ENCODE results near the gene NUDT5. TPM values are rescaled to one million over a fixed set of nuclear protein-coding genes. Genes with fewer than 3 reads are reported as not detected.

The NUDT5 gene
- total RNA-seq, 1 donor from 2014 or later, result 121 TPM

- Mint-ChIP-seq H3K4me1 (ENCODE audit: low read depth) (peaks cover 15% of the 10 kb centered on the region), H3K27me3 (ENCODE audit: insufficient read depth) (no peaks in the 10 kb centered on the region), H3K4me3 (no peak overlapping the region), H3K9me3 (no peaks in the 10 kb centered on the region), H3K36me3 (ENCODE audit: low read depth) (peaks cover 51% of the 10 kb centered on the region), H3K27ac (no peak overlapping the region)
- intact Hi-C loops (cut with micrococcal nuclease), result no loop called here
- DNase-seq (ENCODE audit: low spot score), result no peak
Measured at GRCh38 chr10:12221323-12222298, 25.9 kb upstream of the NUDT5 start.

DNA sequence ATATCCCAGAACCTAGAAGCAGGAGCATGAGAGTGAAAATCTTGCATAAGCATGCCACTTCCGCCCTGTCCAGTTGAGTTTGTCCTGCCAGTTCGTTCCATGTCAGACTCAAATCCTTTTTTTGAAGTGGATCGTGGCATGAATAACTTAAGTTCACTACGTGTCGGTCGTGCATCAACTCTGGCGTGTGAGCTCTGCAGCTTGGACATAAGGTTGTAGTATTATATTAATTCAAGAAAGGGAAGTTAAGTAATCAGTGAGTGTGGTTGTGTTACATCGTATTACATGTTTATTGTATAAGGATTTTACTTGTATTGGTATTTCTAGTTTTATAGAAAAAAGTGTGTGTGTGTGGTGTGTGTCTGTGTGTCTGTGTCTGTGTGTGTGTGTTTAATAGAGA is 23.3 kb upstream of the NUDT5 start:
- Mint-ChIP-seq H3K4me3 (no peak overlapping the region), H3K27ac (no peak overlapping the region), H3K4me1 (ENCODE audit: low read depth) (peaks cover 35% of the 10 kb centered on the region), H3K36me3 (ENCODE audit: low read depth) (peaks cover 51% of the 10 kb centered on the region), H3K27me3 (ENCODE audit: insufficient read depth) (no peaks in the 10 kb centered on the region), H3K9me3 (no peaks in the 10 kb centered on the region)
- DNase-seq (ENCODE audit: low spot score), result no peak
- intact Hi-C loops (cut with micrococcal nuclease), result no loop called here

GRCh38 chr10:12214763-12215218 is 19.1 kb upstream of the NUDT5 start:
- DNase-seq (ENCODE audit: low spot score), result peak; percentile 15
- Mint-ChIP-seq H3K27me3 (ENCODE audit: insufficient read depth) (no peaks in the 10 kb centered on the region), H3K36me3 (ENCODE audit: low read depth) (peaks cover 43% of the 10 kb centered on the region), H3K27ac (peak overlapping the region; percentile 59), H3K9me3 (no peaks in the 10 kb centered on the region), H3K4me3 (peak overlapping the region; percentile 43), H3K4me1 (ENCODE audit: low read depth) (peaks cover 37% of the 10 kb centered on the region)
- intact Hi-C loops (cut with micrococcal nuclease), result loop anchor here (1.0 to 2.0 kb wide), 4 partner anchors 18 to 688 kb away; partner anchors contain the start of gene CDC123

- H3K36me3 Mint-ChIP-seq (ENCODE audit: low read depth), result peaks cover 44% of the 10 kb centered on the region
- DNase-seq (ENCODE audit: low spot score), result no peak
- H3K27ac Mint-ChIP-seq, result peak overlapping the region; percentile 56
- H3K9me3 Mint-ChIP-seq, result no peaks in the 10 kb centered on the region
- intact Hi-C loops (cut with micrococcal nuclease), result loop anchor here (1.0 to 2.0 kb wide), 4 partner anchors 18 to 689 kb away; partner anchors contain the start of gene CDC123
- peaks cover 37% of the 10 kb centered on the region for H3K4me1 Mint-ChIP-seq (ENCODE audit: low read depth)
- no peaks in the 10 kb centered on the region for H3K27me3 Mint-ChIP-seq (ENCODE audit: insufficient read depth)
- no peak overlapping the region for H3K4me3 Mint-ChIP-seq
Measured at GRCh38 chr10:12214093-12214492, 18.4 kb upstream of the NUDT5 start.

DNA sequence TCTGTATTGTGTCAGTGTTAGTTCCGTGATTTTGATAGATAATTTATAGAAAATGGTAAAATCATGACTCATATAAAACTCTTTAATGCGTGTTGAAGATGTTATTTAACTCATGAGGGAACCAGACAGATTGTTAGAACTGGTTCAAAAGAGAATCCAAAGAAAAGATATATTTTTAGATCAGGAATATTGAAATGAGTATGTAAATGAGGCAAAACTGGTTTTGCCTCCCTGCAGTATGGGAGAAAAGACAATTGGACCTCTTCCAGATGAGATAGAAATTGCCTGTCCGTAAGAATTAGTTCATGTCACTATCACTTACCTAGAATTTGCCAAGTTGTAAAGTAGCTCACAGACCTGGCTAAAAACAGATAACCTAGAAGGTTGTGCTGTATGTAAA is 17.9 kb upstream of the NUDT5 start:
- peak overlapping the region; percentile 56 for H3K27ac Mint-ChIP-seq
- peaks cover 42% of the 10 kb centered on the region for H3K36me3 Mint-ChIP-seq (ENCODE audit: low read depth)
- intact Hi-C loops (cut with micrococcal nuclease), result loop anchor here (1.0 to 2.0 kb wide), 4 partner anchors 17 to 689 kb away; partner anchors contain the start of gene CDC123
- H3K9me3 Mint-ChIP-seq, result no peaks in the 10 kb centered on the region
- no peak overlapping the region for H3K4me3 Mint-ChIP-seq
- peaks cover 37% of the 10 kb centered on the region for H3K4me1 Mint-ChIP-seq (ENCODE audit: low read depth)
- no peak for DNase-seq (ENCODE audit: low spot score)
- H3K27me3 Mint-ChIP-seq (ENCODE audit: insufficient read depth), result no peaks in the 10 kb centered on the region

GRCh38 chr10:12212454-12212853 is 16.8 kb upstream of the NUDT5 start:
- intact Hi-C loops (cut with micrococcal nuclease), result no loop called here
- DNase-seq (ENCODE audit: low spot score), result no peak
- no peaks in the 10 kb centered on the region for H3K27me3 Mint-ChIP-seq (ENCODE audit: insufficient read depth)
- H3K4me1 Mint-ChIP-seq (ENCODE audit: low read depth), result peaks cover 37% of the 10 kb centered on the region
- no peaks in the 10 kb centered on the region for H3K9me3 Mint-ChIP-seq
- no peak overlapping the region for H3K27ac Mint-ChIP-seq
- no peak overlapping the region for H3K4me3 Mint-ChIP-seq
- peaks cover 44% of the 10 kb centered on the region for H3K36me3 Mint-ChIP-seq (ENCODE audit: low read depth)

DNA sequence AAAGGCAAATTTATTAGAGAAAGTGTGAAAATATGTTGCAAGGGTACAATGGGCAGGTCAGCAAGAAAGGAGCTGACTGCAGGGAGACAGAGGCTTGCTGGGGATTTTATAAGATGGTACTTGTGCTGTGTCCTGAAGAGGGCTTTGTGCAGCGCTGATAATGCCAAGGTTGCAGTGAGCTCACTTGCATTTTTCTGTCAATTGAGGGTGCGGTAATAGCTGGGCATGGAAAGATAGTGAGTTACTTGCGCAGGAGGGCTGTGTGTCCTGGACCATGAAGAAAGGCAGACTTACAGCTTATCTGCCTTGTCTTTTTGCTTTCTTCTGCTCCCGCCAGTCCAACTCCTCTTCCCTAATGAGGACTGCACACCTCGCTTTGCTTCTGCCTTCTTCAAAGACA is 12.8 kb upstream of the NUDT5 start:
- Mint-ChIP-seq H3K27ac (no peak overlapping the region), H3K9me3 (no peaks in the 10 kb centered on the region), H3K36me3 (ENCODE audit: low read depth) (peaks cover 35% of the 10 kb centered on the region), H3K27me3 (ENCODE audit: insufficient read depth) (no peaks in the 10 kb centered on the region), H3K4me1 (ENCODE audit: low read depth) (peaks cover 10% of the 10 kb centered on the region), H3K4me3 (no peak overlapping the region)
- intact Hi-C loops (cut with micrococcal nuclease), result no loop called here
- DNase-seq (ENCODE audit: low spot score), result no peak

GRCh38 chr10:12207114-12207513 is 11.4 kb upstream of the NUDT5 start:
- Mint-ChIP-seq H3K27ac (no peak overlapping the region), H3K4me1 (ENCODE audit: low read depth) (peaks cover 5% of the 10 kb centered on the region), H3K4me3 (no peak overlapping the region), H3K36me3 (ENCODE audit: low read depth) (peaks cover 34% of the 10 kb centered on the region), H3K27me3 (ENCODE audit: insufficient read depth) (no peaks in the 10 kb centered on the region), H3K9me3 (no peaks in the 10 kb centered on the region)
- intact Hi-C loops (cut with micrococcal nuclease), result no loop called here
- DNase-seq (ENCODE audit: low spot score), result no peak

DNA sequence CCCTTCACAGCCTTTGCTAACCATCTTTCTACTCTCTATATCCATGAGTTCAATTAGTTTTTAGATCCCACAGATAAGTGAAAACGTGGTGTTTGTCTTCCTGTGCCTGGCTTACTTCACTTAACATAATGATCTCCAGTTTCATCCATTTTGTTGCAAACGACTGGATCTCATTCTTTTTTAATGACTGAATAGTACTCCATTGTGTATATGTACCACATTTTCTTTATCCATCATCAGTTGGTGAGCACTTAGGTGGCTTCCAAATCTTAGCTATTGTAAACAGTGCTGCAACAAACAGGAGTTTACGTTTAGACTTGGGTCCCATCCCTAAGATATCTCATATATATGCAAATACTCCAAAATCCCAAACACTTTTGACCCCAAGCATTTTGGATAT is 9.4 kb upstream of the NUDT5 start:
- no peak for DNase-seq (ENCODE audit: low spot score)
- Mint-ChIP-seq H3K36me3 (ENCODE audit: low read depth) (peaks cover 38% of the 10 kb centered on the region), H3K4me1 (ENCODE audit: low read depth) (peaks cover 19% of the 10 kb centered on the region), H3K27me3 (ENCODE audit: insufficient read depth) (no peaks in the 10 kb centered on the region), H3K4me3 (no peak overlapping the region), H3K27ac (peak overlapping the region; percentile 46), H3K9me3 (no peaks in the 10 kb centered on the region)
- intact Hi-C loops (cut with micrococcal nuclease), result no loop called here

DNA sequence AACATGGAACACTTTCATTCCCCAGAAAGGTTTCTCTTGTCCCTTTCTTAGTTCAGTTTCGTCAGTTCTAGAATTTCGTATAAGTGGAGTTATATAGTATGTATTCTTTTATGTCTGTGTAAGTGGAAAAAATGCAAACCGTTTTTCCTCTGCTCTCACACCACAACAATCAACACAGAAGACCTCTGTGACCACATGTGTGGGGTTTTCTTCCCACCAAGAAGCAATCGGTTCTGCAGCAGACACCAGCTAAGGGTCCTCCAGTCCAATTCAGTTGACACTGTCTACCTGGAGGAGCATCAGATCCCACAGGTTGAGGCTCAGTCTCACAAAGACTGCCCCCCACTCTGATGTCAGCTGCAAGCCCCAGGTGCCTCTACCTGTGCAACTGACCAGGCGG is 6.5 kb upstream of the NUDT5 start:
- H3K9me3 Mint-ChIP-seq, result no peaks in the 10 kb centered on the region
- H3K27ac Mint-ChIP-seq, result no peak overlapping the region
- H3K4me1 Mint-ChIP-seq (ENCODE audit: low read depth), result peaks cover 37% of the 10 kb centered on the region
- no peaks in the 10 kb centered on the region for H3K27me3 Mint-ChIP-seq (ENCODE audit: insufficient read depth)
- H3K36me3 Mint-ChIP-seq (ENCODE audit: low read depth), result peaks cover 41% of the 10 kb centered on the region
- DNase-seq (ENCODE audit: low spot score), result no peak
- intact Hi-C loops (cut with micrococcal nuclease), result no loop called here
- no peak overlapping the region for H3K4me3 Mint-ChIP-seq

DNA sequence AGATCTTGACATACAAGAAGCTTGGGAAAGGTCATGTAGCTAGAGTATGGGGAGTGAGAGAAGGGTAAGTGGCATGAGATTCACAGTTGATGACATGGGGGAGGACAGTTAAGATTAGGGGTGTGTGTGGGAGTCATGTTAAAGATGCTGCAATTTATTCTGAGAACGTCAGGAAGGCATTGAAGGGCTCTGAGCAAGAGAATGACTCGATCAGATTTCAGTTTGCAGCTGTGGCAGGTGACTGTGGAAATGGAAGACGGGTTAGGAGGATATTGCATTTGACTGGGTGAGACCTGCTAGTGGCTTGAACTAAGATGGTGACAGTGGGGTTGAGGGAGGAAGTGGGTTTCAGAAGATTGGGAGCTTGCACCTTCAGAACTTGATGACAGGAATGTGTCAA is 5.9 kb upstream of the NUDT5 start:
- no peaks in the 10 kb centered on the region for H3K9me3 Mint-ChIP-seq
- no peaks in the 10 kb centered on the region for H3K27me3 Mint-ChIP-seq (ENCODE audit: insufficient read depth)
- H3K36me3 Mint-ChIP-seq (ENCODE audit: low read depth), result peaks cover 41% of the 10 kb centered on the region
- intact Hi-C loops (cut with micrococcal nuclease), result no loop called here
- peaks cover 42% of the 10 kb centered on the region for H3K4me1 Mint-ChIP-seq (ENCODE audit: low read depth)
- H3K27ac Mint-ChIP-seq, result peak overlapping the region; percentile 81
- no peak for DNase-seq (ENCODE audit: low spot score)
- peak overlapping the region; percentile 51 for H3K4me3 Mint-ChIP-seq

DNA sequence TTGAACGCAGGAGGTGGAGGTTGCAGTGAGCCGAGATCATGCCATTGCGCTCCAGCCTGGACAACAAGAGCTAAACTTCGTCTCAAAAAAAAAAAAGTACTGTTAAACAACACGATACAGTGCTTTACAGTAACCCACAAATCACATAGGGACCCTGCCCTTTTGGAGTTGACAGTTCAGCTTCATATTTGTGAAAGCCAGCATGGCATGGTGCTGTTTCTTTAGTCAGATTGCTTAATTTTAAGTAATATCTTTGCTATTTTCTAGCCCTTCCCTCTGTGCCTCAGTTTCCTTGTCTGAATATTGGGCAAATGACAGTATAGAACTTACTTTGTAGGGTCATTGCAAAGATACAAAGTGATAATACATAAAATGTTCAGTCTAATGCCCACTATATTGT is 5.2 kb upstream of the NUDT5 start:
- Mint-ChIP-seq H3K4me1 (ENCODE audit: low read depth) (peaks cover 43% of the 10 kb centered on the region), H3K27me3 (ENCODE audit: insufficient read depth) (no peaks in the 10 kb centered on the region), H3K36me3 (ENCODE audit: low read depth) (peaks cover 39% of the 10 kb centered on the region), H3K27ac (peak overlapping the region; percentile 81), H3K4me3 (no peak overlapping the region), H3K9me3 (no peaks in the 10 kb centered on the region)
- no peak for DNase-seq (ENCODE audit: low spot score)
- intact Hi-C loops (cut with micrococcal nuclease), result no loop called here

GRCh38 chr10:12198156-12198555 is 2.5 kb upstream of the NUDT5 start:
- H3K27ac Mint-ChIP-seq, result peak overlapping the region; percentile 53
- H3K4me3 Mint-ChIP-seq, result peak overlapping the region; percentile 81
- DNase-seq (ENCODE audit: low spot score), result no peak
- H3K27me3 Mint-ChIP-seq (ENCODE audit: insufficient read depth), result no peaks in the 10 kb centered on the region
- peaks cover 37% of the 10 kb centered on the region for H3K36me3 Mint-ChIP-seq (ENCODE audit: low read depth)
- H3K4me1 Mint-ChIP-seq (ENCODE audit: low read depth), result peaks cover 53% of the 10 kb centered on the region
- H3K9me3 Mint-ChIP-seq, result no peaks in the 10 kb centered on the region
- intact Hi-C loops (cut with micrococcal nuclease), result loop anchor here (5.0 kb wide), 1 partner anchor 149 kb away; the partner anchor contains the start of gene CAMK1D
